Measurements from ENCODE around the gene PCDH15. TPM values are rescaled to one million over a fixed set of nuclear protein-coding genes. Genes with fewer than 3 reads are reported as not detected.

The PCDH15 gene
- polyA plus RNA-seq, 1 of the 3 experiments (the other 2 are of a cell fraction): 0.03 TPM

- no peak for TF ChIP-seq USF2 (IDR thresholded peaks at IDR 0.05; ENCODE audit: borderline replicate concordance, low read depth, low read length)
- TF ChIP-seq PBX3 (IDR thresholded peaks at IDR 0.05): no peak
These were observed 304.2 kb downstream of the PCDH15 start (continued) for GRCh38 chr10:54496852-54497251.

GRCh38 chr10:54487743-54488142 is 313.3 kb downstream of the PCDH15 start:
- Histone ChIP-seq H3K4me1 (ENCODE audit: control insufficient read depth in 1 of 2, insufficient read depth in 2 of 2, low read depth in 1 of 2, low read length in 1 of 2) (no peaks in the 10 kb centered on the region), H3K27me3 (ENCODE audit: insufficient read depth) (no peaks in the 10 kb centered on the region), H2AFZ (ENCODE audit: low read depth) (no peak overlapping the region), H3K4me3 (ENCODE audit: low read depth in 2 of 2, low read length in 1 of 2) (no peak overlapping the region), H3K9me3 (no peaks in the 10 kb centered on the region), H3K9me2 (no peaks in the 10 kb centered on the region), H3K79me2 (ENCODE audit: insufficient read depth) (no peaks in the 10 kb centered on the region), H3K4me2 (no peak overlapping the region), H3F3A (replicated peaks; ENCODE audit: insufficient read depth) (no peaks in the 10 kb centered on the region), H3K36me3 (replicated peaks in 1 of 2; ENCODE audit: control insufficient read depth in 1 of 2, insufficient read depth in 2 of 2, low read length in 1 of 2) (no peaks in the 10 kb centered on the region), H3K9ac (no peak overlapping the region), H4K20me1 (ENCODE audit: insufficient read depth) (no peaks in the 10 kb centered on the region), H3K27ac (ENCODE audit: low read depth in 2 of 2, low read length in 1 of 2) (no peak overlapping the region)
- TF ChIP-seq RFX5 (IDR thresholded peaks at IDR 0.05; ENCODE audit: low read length): no peak
- 25% methylated on average over 2 of the region's 2 CpGs for WGBS (ENCODE audit: low lambda C conversion rate)
- DNase-seq: no peak
- ChIA-PET POLR2A (no interaction called here), CTCF (no interaction called here)

- H3K9ac ChIP-seq: no peak overlapping the region
- no peak overlapping the region for H2AFZ ChIP-seq (ENCODE audit: low read depth)
- H3K27me3 ChIP-seq (ENCODE audit: insufficient read depth): no peaks in the 10 kb centered on the region
- no peaks in the 10 kb centered on the region for H3K9me2 ChIP-seq
- CTCF ChIA-PET: no interaction called here
- H3K79me2 ChIP-seq (ENCODE audit: insufficient read depth): no peaks in the 10 kb centered on the region
- no peaks in the 10 kb centered on the region for H4K20me1 ChIP-seq (ENCODE audit: insufficient read depth)
- no peak overlapping the region for H3K4me2 ChIP-seq
- H3K4me1 ChIP-seq (ENCODE audit: control insufficient read depth in 1 of 2, insufficient read depth in 2 of 2, low read depth in 1 of 2, low read length in 1 of 2): no peaks in the 10 kb centered on the region
- no peak for DNase-seq
- 28% methylated on average over 2 of the region's 2 CpGs for WGBS (ENCODE audit: low lambda C conversion rate)
- POLR2A ChIA-PET: no interaction called here
- no peaks in the 10 kb centered on the region for H3F3A ChIP-seq (replicated peaks; ENCODE audit: insufficient read depth)
- no peak for TF ChIP-seq TEAD4 (IDR thresholded peaks at IDR 0.05; ENCODE audit: borderline replicate concordance, insufficient read depth)
- TF ChIP-seq NRF1 (IDR thresholded peaks at IDR 0.05; ENCODE audit: low read depth, low read length): no peak
- no peak for TF ChIP-seq ELF1 (IDR thresholded peaks at IDR 0.05)
- no peak for TF ChIP-seq PBX3 (IDR thresholded peaks at IDR 0.05)
- TF ChIP-seq MXI1 (IDR thresholded peaks at IDR 0.05; ENCODE audit: low read depth, low read length): no peak
- no peak for TF ChIP-seq GATA2 (CRISPR knock-in tag; IDR thresholded peaks at IDR 0.05)
- TF ChIP-seq USF2 (IDR thresholded peaks at IDR 0.05; ENCODE audit: borderline replicate concordance, low read depth, low read length): no peak
- no peak for TF ChIP-seq JUND (IDR thresholded peaks at IDR 0.05)
- TF ChIP-seq FOSL2 (IDR thresholded peaks at IDR 0.05; ENCODE audit: borderline replicate concordance, low read depth): no peak
- TF ChIP-seq IRF3 (IDR thresholded peaks at IDR 0.05; ENCODE audit: low read depth, low read length): no peak
- no peak for TF ChIP-seq SMC3 (IDR thresholded peaks at IDR 0.05; ENCODE audit: low read depth, low read length)
- no peak for TF ChIP-seq YY1 (IDR thresholded peaks at IDR 0.05; ENCODE audit: low read depth)
- TF ChIP-seq REST (IDR thresholded peaks at IDR 0.05; ENCODE audit: low read depth, low read length): no peak
- TF ChIP-seq EZH2phosphoT487 (IDR thresholded peaks at IDR 0.05; ENCODE audit: borderline replicate concordance, low read depth): no peak
- H3K27ac ChIP-seq (ENCODE audit: low read depth in 2 of 2, low read length in 1 of 2): no peak overlapping the region
- H3K4me3 ChIP-seq (ENCODE audit: low read depth in 2 of 2, low read length in 1 of 2): no peak overlapping the region
- H3K9me3 ChIP-seq: no peaks in the 10 kb centered on the region
- H3K36me3 ChIP-seq (replicated peaks in 1 of 2; ENCODE audit: control insufficient read depth in 1 of 2, insufficient read depth in 2 of 2, low read length in 1 of 2): no peaks in the 10 kb centered on the region
These were observed 315.1 kb downstream of the PCDH15 start for GRCh38 chr10:54485971-54486370.
